Measurements from ENCODE around the gene LTBP2. TPM values are rescaled to one million over a fixed set of nuclear protein-coding genes. Genes with fewer than 3 reads are reported as not detected.

LTBP2 gene
- total RNA-seq, 1 experiment from 2014 or later, result 1.6 TPM

GRCh38 chr14:74613211-74613914 is 1.3 kb upstream of the LTBP2 start:
- no peak for DNase-seq (ENCODE audit: low spot score)

- DNase-seq (ENCODE audit: low spot score), result peak; percentile 45
These were observed 449 bp upstream of the LTBP2 start for GRCh38 chr14:74612350-74613021.

- no peak for DNase-seq (ENCODE audit: low spot score)
These were observed 979 bp downstream of the LTBP2 start for GRCh38 chr14:74610866-74611649.

GRCh38 chr14:74610199-74610865 is 1.7 kb downstream of the LTBP2 start:
- DNase-seq (ENCODE audit: low spot score), result no peak

GRCh38 chr14:74609721-74610120 is 2.3 kb downstream of the LTBP2 start:
- DNase-seq (ENCODE audit: low spot score), result no peak

GRCh38 chr14:74608959-74609611 is 3.0 kb downstream of the LTBP2 start:
- peak; percentile 70 for DNase-seq (ENCODE audit: low spot score)

GRCh38 chr14:74606727-74607126 is 5.3 kb downstream of the LTBP2 start:
- no peak for DNase-seq (ENCODE audit: low spot score)

- no peak for DNase-seq (ENCODE audit: low spot score)
These were observed 6.4 kb downstream of the LTBP2 start for GRCh38 chr14:74605531-74606223.

- DNase-seq (ENCODE audit: low spot score), result no peak
These were observed 7.1 kb downstream of the LTBP2 start for GRCh38 chr14:74604911-74605310.

- no peak for DNase-seq (ENCODE audit: low spot score)
These were observed 7.9 kb downstream of the LTBP2 start for GRCh38 chr14:74604157-74604556.

GRCh38 chr14:74601982-74602381 is 10.1 kb downstream of the LTBP2 start:
- DNase-seq (ENCODE audit: low spot score), result no peak

GRCh38 chr14:74599946-74600345 is 12.1 kb downstream of the LTBP2 start:
- DNase-seq (ENCODE audit: low spot score), result no peak

GRCh38 chr14:74599321-74599761 is 12.7 kb downstream of the LTBP2 start:
- DNase-seq (ENCODE audit: low spot score), result peak; percentile 63

GRCh38 chr14:74596741-74597450 is 15.1 kb downstream of the LTBP2 start:
- no peak for DNase-seq (ENCODE audit: low spot score)

- no peak for DNase-seq (ENCODE audit: low spot score)
These were observed 16.9 kb downstream of the LTBP2 start for GRCh38 chr14:74595006-74595735.

GRCh38 chr14:74594606-74595005 is 17.4 kb downstream of the LTBP2 start:
- DNase-seq (ENCODE audit: low spot score), result no peak

- no peak for DNase-seq (ENCODE audit: low spot score)
These were observed 18.0 kb downstream of the LTBP2 start for GRCh38 chr14:74594029-74594428.

GRCh38 chr14:74593241-74593953 is 18.6 kb downstream of the LTBP2 start:
- no peak for DNase-seq (ENCODE audit: low spot score)
